NCI-H2107 treated with DMSO at 0.1 percent for 48 hours (cell line): Measurements from ENCODE around the gene HMGXB3.
"Not testable (repeated sequence)": the region's sequence is repeated elsewhere in the genome, so short reads cannot be mapped to it uniquely, and the experiment has no call there.

Source experiments
- DNase-seq: peaks from one replicate; lab custom pipeline; 2025; ENCODE audit not compliant: unreplicated experiment; lab: John Stamatoyannopoulos, UW

The HMGXB3 gene

GRCh38 chr5:150084754-150085153, 84.2 kb downstream of the HMGXB3 start:
- DNase-seq: not testable (repeated sequence)

- no peak for DNase-seq
These were observed 84.8 kb downstream of the HMGXB3 start for GRCh38 chr5:150085191-150085912.

GRCh38 chr5:150085950-150086715, 85.6 kb downstream of the HMGXB3 start, which contains the start of gene CSF1R:
Gene CSF1R, minus strand, starts transcription at chr5:150086554. Its CDS starts 127 bp downstream, at chr5:150086427.
- no peak for DNase-seq

GRCh38 chr5:150092159-150092787, 91.7 kb downstream of the HMGXB3 start:
- DNase-seq: no peak

GRCh38 chr5:150097152-150097551, 96.6 kb downstream of the HMGXB3 start:
- DNase-seq: no peak

- DNase-seq: no peak
These were observed 100.5 kb downstream of the HMGXB3 start for GRCh38 chr5:150101023-150101422.
